Neuronal stem cell (in vitro differentiated cells): ENCODE measurements around the gene CORO2B.

Experiments used
- DNase-seq: peaks from one replicate; pipeline ENCODE4 v3.0.0-alpha.2; 2013; ENCODE audit warnings: low spot score
- H2AFZ ChIP-seq: one replicate; pipeline ENCODE4 v1.6.1; 2013; ENCODE audit warnings: mild to moderate bottlenecking, low read length, inconsistent platforms
- H2AK5ac ChIP-seq: 2 replicates; pipeline ENCODE4 v1.6.1; 2013; ENCODE audit warnings: low read depth, mild to moderate bottlenecking, inconsistent platforms, low read length, moderate library complexity, mixed read lengths
- H2BK120ac ChIP-seq: 2 replicates; pipeline ENCODE4 v1.6.1; 2013; ENCODE audit warnings: low read depth, mild to moderate bottlenecking, inconsistent platforms, low read length, moderate library complexity, mixed read lengths
- H2BK12ac ChIP-seq: one replicate; pipeline ENCODE4 v1.6.1; 2013; ENCODE audit warnings: low read length, inconsistent platforms
- H2BK15ac ChIP-seq: 2 replicates; pipeline ENCODE4 v1.6.1; 2013; ENCODE audit warnings: mild to moderate bottlenecking, low read length, inconsistent platforms, mixed read lengths
- H2BK5ac ChIP-seq: one replicate; pipeline ENCODE4 v1.6.1; 2013; ENCODE audit warnings: inconsistent platforms, mild to moderate bottlenecking, low read length, moderate library complexity
- H3K14ac ChIP-seq: one replicate; pipeline ENCODE4 v1.6.1; 2013; ENCODE audit warnings: low read length, inconsistent platforms
- H3K18ac ChIP-seq: 2 replicates; pipeline ENCODE4 v1.6.1; 2013; ENCODE audit warnings: low read length, inconsistent platforms
- H3K23ac ChIP-seq: 2 replicates; pipeline ENCODE4 v1.6.1; 2013; ENCODE audit warnings: low read depth, mild to moderate bottlenecking, mixed read lengths, low read length, inconsistent platforms; ENCODE audit not compliant: poor library complexity
- H3K27ac ChIP-seq: replicated peaks from 3 replicates; pipeline ENCODE4 v1.5.1; 2013; ENCODE audit warnings: low read length, inconsistent platforms
- H3K27me3 ChIP-seq, 3 experiments: 2 replicates each; pipeline ENCODE4 v1.6.1; 2013; ENCODE audit warnings: low read length in 3 of 3, mild to moderate bottlenecking in 2 of 3, inconsistent platforms in 1 of 3, low read depth in 1 of 3, mixed read lengths in 1 of 3, moderate library complexity in 1 of 3; ENCODE audit not compliant: control insufficient read depth in 3 of 3, insufficient read depth in 3 of 3
- H3K36me3 ChIP-seq, 2 donors: replicated peaks in 1 of 2; 2 replicates each; pipeline ENCODE4 v1.6.1; 2013; ENCODE audit warnings: low read length in 2 of 2; ENCODE audit not compliant: control insufficient read depth in 2 of 2, insufficient read depth in 2 of 2
- H3K4ac ChIP-seq: 2 replicates; pipeline ENCODE4 v1.6.1; 2013; ENCODE audit warnings: inconsistent platforms, mild to moderate bottlenecking, low read length, moderate library complexity
- H3K4me1 ChIP-seq, 2 donors: 1 replicate in 1 of 2; 2 replicates in 1 of 2; pipeline ENCODE4 v1.6.1; 2013; ENCODE audit warnings: low read length in 2 of 2, low read depth in 1 of 2; ENCODE audit not compliant: control insufficient read depth in 2 of 2, insufficient read depth in 1 of 2
- H3K4me2 ChIP-seq: one replicate; pipeline ENCODE4 v1.6.1; 2013; ENCODE audit warnings: mild to moderate bottlenecking, low read length, inconsistent platforms; ENCODE audit not compliant: insufficient read depth, poor library complexity, severe bottlenecking
- H3K4me3 ChIP-seq, 2 donors: 2 replicates each; pipeline ENCODE4 v1.5.1; 2013; ENCODE audit warnings: low read length in 2 of 2, mild to moderate bottlenecking in 2 of 2, inconsistent platforms in 1 of 2, moderate library complexity in 1 of 2
- H3K79me1 ChIP-seq: one replicate; pipeline ENCODE4 v1.6.1; 2013; ENCODE audit warnings: low read depth, mild to moderate bottlenecking, inconsistent platforms, low read length, moderate library complexity
- H3K9ac ChIP-seq: one replicate; pipeline ENCODE4 v1.6.1; 2013; ENCODE audit warnings: mild to moderate bottlenecking, low read depth, low read length, inconsistent platforms; ENCODE audit not compliant: poor library complexity
- H3K9me3 ChIP-seq, 2 donors: replicated peaks in 1 of 2; 2 replicates each; pipeline versions ENCODE3 to v1.6.1; 2013; ENCODE audit warnings: low read length in 2 of 2, mild to moderate bottlenecking in 2 of 2, inconsistent platforms in 1 of 2, low read depth in 1 of 2, mixed read lengths in 1 of 2, moderate library complexity in 1 of 2; ENCODE audit not compliant: control insufficient read depth in 2 of 2, insufficient read depth in 1 of 2
- H4K8ac ChIP-seq: one replicate; pipeline ENCODE4 v1.6.1; 2013; ENCODE audit warnings: low read depth, mild to moderate bottlenecking, inconsistent platforms, low read length, moderate library complexity
- H4K91ac ChIP-seq: one replicate; pipeline ENCODE4 v1.6.1; 2013; ENCODE audit warnings: low read length, low read depth, mild to moderate bottlenecking, inconsistent platforms; ENCODE audit not compliant: poor library complexity
- WGBS, 2 donors: extraction: QIAGEN DNeasy Blood & Tissue Kit; methylation state at CpG; one replicate each; pipeline ENCODE4 v1.1.7; 2013; ENCODE audit warnings: missing lambda C conversion rate in 2 of 2, mixed read lengths in 1 of 2; ENCODE audit not compliant: insufficient read length in 2 of 2, insufficient replicate concordance in 1 of 2; ENCODE audit errors: extremely low coverage in 2 of 2; 5-methylcytosine and 5-hydroxymethylcytosine counted together

The CORO2B gene

DNA sequence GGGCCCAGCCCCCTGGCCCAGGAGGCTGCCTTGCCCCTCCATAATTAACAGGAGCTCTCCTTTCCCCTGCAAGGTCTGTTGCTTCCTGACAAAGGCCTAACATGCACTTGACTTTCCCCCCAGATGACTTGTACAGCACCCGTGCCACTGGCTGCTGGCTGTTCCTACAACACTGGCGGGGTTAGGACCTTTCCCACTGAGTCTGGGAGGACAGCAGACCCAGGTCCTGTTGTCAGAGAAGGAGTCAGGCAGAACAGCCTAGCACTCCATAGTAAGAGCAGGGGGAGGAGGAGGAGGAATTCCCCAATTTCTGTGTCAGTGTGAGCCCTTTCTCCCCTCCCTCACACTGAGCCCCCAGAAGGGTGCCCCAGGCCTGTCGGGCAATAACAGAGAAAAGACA, 99.2 kb downstream of the CORO2B start:
- no peaks in the 10 kb centered on the region for H3K36me3 ChIP-seq
- H2AFZ ChIP-seq, result no peak overlapping the region
- no peak overlapping the region for H2AK5ac ChIP-seq
- H3K23ac ChIP-seq, result no peak overlapping the region
- H3K9me3 ChIP-seq, result no peaks in the 10 kb centered on the region
- H3K27me3 ChIP-seq, result no peaks in the 10 kb centered on the region
- no peak overlapping the region for H3K9ac ChIP-seq
- no peak overlapping the region for H3K27ac ChIP-seq
- no peak overlapping the region for H3K4ac ChIP-seq
- no peak overlapping the region for H3K4me2 ChIP-seq
- H2BK12ac ChIP-seq, result no peak overlapping the region
- H2BK5ac ChIP-seq, result no peak overlapping the region
- no peak overlapping the region for H3K4me3 ChIP-seq
- peaks cover 2 to 14% of the 10 kb centered on the region in 2 donors for H3K4me1 ChIP-seq
- H4K8ac ChIP-seq, result no peak overlapping the region
- no peaks in the 10 kb centered on the region for H3K79me1 ChIP-seq
- no peak overlapping the region for H3K18ac ChIP-seq
- no peak overlapping the region for H2BK15ac ChIP-seq
- no peak overlapping the region for H4K91ac ChIP-seq
- no peak for DNase-seq
- no peak overlapping the region for H3K14ac ChIP-seq
- no peak overlapping the region for H2BK120ac ChIP-seq
- whole genome bisulfite sequencing, 2 donors, result no CpG with 5 or more reads among the region's 3 CpGs

DNA sequence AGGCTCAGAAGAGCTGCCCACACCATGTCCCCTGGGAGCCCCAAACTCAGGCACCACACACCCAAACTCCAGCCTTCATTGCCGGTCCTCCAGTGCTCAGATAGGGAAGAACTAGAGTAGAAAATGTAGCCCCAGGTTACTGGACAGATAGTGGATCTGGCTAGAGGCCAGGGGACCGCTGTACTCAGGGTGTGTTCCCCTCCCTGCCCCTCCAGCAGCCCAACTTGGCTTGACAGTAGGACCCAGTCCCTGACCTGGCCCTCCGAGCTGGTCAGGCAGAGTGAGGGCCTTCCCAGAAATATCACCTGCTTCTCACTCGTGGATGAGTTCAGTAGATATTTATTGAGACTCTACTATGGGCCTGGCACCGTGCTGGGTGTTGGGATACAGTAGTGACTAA, 100.0 kb downstream of the CORO2B start:
- Histone ChIP-seq H2AK5ac (no peak overlapping the region), H2BK5ac (no peak overlapping the region), H3K27me3 (no peaks in the 10 kb centered on the region), H3K9ac (no peak overlapping the region), H3K27ac (no peak overlapping the region), H2BK15ac (no peak overlapping the region), H3K4me2 (no peak overlapping the region), H4K91ac (no peak overlapping the region), H3K4ac (no peak overlapping the region), H2AFZ (no peak overlapping the region), H3K4me1 (peaks cover 2 to 14% of the 10 kb centered on the region in 2 donors), H2BK12ac (no peak overlapping the region), H3K4me3 (no peak overlapping the region), H3K79me1 (no peaks in the 10 kb centered on the region), H4K8ac (no peak overlapping the region), H2BK120ac (no peak overlapping the region), H3K14ac (no peak overlapping the region), H3K9me3 (no peaks in the 10 kb centered on the region), H3K36me3 (no peaks in the 10 kb centered on the region), H3K23ac (no peak overlapping the region), H3K18ac (no peak overlapping the region)
- DNase-seq, result no peak
- no CpG with 5 or more reads among the region's 5 CpGs for WGBS, 2 donors

DNA sequence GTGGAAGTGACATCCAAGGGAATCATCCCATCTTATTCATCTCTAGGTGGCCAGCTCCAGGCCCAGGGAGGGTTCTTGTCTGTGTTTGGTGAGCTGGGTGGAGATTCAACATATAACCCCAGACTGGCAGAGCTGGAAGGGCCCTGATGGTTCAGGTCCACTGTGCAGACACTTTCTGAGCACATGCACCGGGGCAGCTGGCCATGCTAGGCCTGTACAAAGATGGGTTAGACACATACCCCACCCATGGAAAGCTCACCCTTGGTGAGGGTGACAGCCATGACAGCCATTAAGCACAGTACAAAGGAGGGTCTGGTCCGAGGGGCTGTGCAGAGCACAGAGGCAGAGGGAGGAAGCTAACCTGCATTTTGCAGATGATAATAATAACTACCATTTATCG, 100.4 kb downstream of the CORO2B start:
- no peak overlapping the region for H4K91ac ChIP-seq
- no peak overlapping the region for H2BK5ac ChIP-seq
- H3K79me1 ChIP-seq, result no peaks in the 10 kb centered on the region
- H2AK5ac ChIP-seq, result no peak overlapping the region
- H3K4me3 ChIP-seq, result no peak overlapping the region
- H2BK15ac ChIP-seq, result no peak overlapping the region
- H3K27me3 ChIP-seq, result no peaks in the 10 kb centered on the region
- no peak overlapping the region for H4K8ac ChIP-seq
- no peak overlapping the region for H3K14ac ChIP-seq
- no peak overlapping the region for H2BK120ac ChIP-seq
- no peak overlapping the region for H3K23ac ChIP-seq
- no peak overlapping the region for H3K18ac ChIP-seq
- no peak overlapping the region for H2AFZ ChIP-seq
- no peak overlapping the region for H2BK12ac ChIP-seq
- no peak overlapping the region for H3K27ac ChIP-seq
- H3K4ac ChIP-seq, result no peak overlapping the region
- H3K9ac ChIP-seq, result no peak overlapping the region
- H3K36me3 ChIP-seq, result no peaks in the 10 kb centered on the region
- WGBS, 2 donors, result no CpG with 5 or more reads among the region's 3 CpGs
- peaks cover 2 to 14% of the 10 kb centered on the region in 2 donors for H3K4me1 ChIP-seq
- H3K9me3 ChIP-seq, result no peaks in the 10 kb centered on the region
- no peak for DNase-seq
- H3K4me2 ChIP-seq, result no peak overlapping the region

DNA sequence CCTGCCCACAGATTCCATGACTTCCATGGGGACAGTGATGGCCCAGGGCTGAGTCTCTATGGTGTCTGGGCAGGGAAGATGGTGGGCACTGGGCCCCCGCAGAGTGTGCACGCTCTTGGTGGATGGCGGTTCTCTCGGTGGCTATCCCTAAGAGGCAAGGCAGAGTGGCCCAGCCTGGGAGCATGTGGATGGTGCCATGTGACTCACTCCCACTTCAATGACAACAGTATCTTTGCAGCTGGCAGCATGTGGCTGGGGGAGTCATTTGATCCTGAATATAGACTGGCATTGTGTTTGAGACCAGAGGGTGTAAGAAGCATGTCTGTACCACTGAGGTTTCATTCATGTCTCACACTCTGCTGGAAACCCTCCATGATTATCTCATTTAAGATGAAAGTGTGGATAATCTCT, 101.2 kb downstream of the CORO2B start:
- Histone ChIP-seq H2BK15ac (no peak overlapping the region), H3K36me3 (no peaks in the 10 kb centered on the region), H3K23ac (no peak overlapping the region), H3K4me1 (peaks cover 0 to 10% of the 10 kb centered on the region in 2 donors), H3K14ac (no peak overlapping the region), H4K8ac (no peak overlapping the region), H3K27ac (no peak overlapping the region), H3K4me3 (no peak overlapping the region), H3K27me3 (no peaks in the 10 kb centered on the region), H2BK120ac (no peak overlapping the region), H3K79me1 (no peaks in the 10 kb centered on the region), H2AFZ (no peak overlapping the region), H2BK12ac (no peak overlapping the region), H3K4me2 (no peak overlapping the region), H4K91ac (no peak overlapping the region), H3K9me3 (no peaks in the 10 kb centered on the region), H3K4ac (no peak overlapping the region), H2AK5ac (no peak overlapping the region), H2BK5ac (no peak overlapping the region), H3K18ac (peak overlapping the region; percentile 6), H3K9ac (no peak overlapping the region)
- no peak for DNase-seq
- no CpG with 5 or more reads among the region's 4 CpGs for WGBS, 2 donors
